GM21367 (cell line): ENCODE results near the gene MRPL4.

Experiments used
- ATAC-seq: cut with Tn5 transposase; IDR thresholded peaks from one replicate; pipeline ENCODE4 v1.9.1; 2021; ENCODE audit not compliant: unreplicated experiment

The MRPL4 gene

GRCh38 chr19:10309423-10309822, 57.4 kb downstream of the MRPL4 start, which contains the start of gene ZGLP1:
ZGLP1 (minus strand) TSS chr19:10309815.
- no peak for ATAC-seq
